ENCODE results near the gene SYNDIG1.

SYNDIG1 gene

GRCh38 chr20:24672181-24672880 lies 202.9 kb downstream of the SYNDIG1 start:
- FAIRE-seq (no peak), DNase-seq (ENCODE audit: insufficient read length, low spot score) (no peak)
- no peak for TF ChIP-seq CTCF (IDR thresholded peaks at IDR 0.05; ENCODE audit: insufficient read depth, missing control alignments)

GRCh38 chr20:24672886-24673677 lies 203.7 kb downstream of the SYNDIG1 start:
- DNase-seq (ENCODE audit: insufficient read length, low spot score), result no peak
- FAIRE-seq, result no peak
- TF ChIP-seq CTCF (IDR thresholded peaks at IDR 0.05; ENCODE audit: insufficient read depth, missing control alignments), result no peak

GRCh38 chr20:24673678-24674570 lies 204.5 kb downstream of the SYNDIG1 start:
- DNase-seq (ENCODE audit: insufficient read length, low spot score) (no peak), FAIRE-seq (no peak)
- TF ChIP-seq CTCF (IDR thresholded peaks at IDR 0.05; ENCODE audit: insufficient read depth, missing control alignments), result no peak

GRCh38 chr20:24674921-24675605 lies 205.6 kb downstream of the SYNDIG1 start:
- FAIRE-seq (no peak), DNase-seq (ENCODE audit: insufficient read length, low spot score) (no peak)
- no peak for TF ChIP-seq CTCF (IDR thresholded peaks at IDR 0.05; ENCODE audit: insufficient read depth, missing control alignments)

- DNase-seq (ENCODE audit: insufficient read length, low spot score) (no peak), FAIRE-seq (no peak)
- TF ChIP-seq CTCF (IDR thresholded peaks at IDR 0.05; ENCODE audit: insufficient read depth, missing control alignments), result no peak
Measured at GRCh38 chr20:24675651-24676352, 206.4 kb downstream of the SYNDIG1 start.

GRCh38 chr20:24676353-24676977 lies 207.0 kb downstream of the SYNDIG1 start:
- DNase-seq (ENCODE audit: insufficient read length, low spot score) (no peak), FAIRE-seq (no peak)
- no peak for TF ChIP-seq CTCF (IDR thresholded peaks at IDR 0.05; ENCODE audit: insufficient read depth, missing control alignments)

Measured in D721Med (cell line).